Natural killer cell (primary cell): Measurements from ENCODE around the gene DISC1. TPM values are rescaled to one million over a fixed set of nuclear protein-coding genes. Genes with fewer than 3 reads are reported as not detected.
A peak's percentile ranks its signal among the peaks of the same experiment; 100 is the strongest.

Experiments
- ATAC-seq, 3 donors: fragments of 150-1000 bp in 2 of 3; fragments of 200-7000 bp in 1 of 3; cut with Tn5 transposase; 1 replicate in 1 of 3; 2 replicates in 2 of 3; pipeline ENCODE4 v1.10.0; 2021; ENCODE audit warnings: mild to moderate bottlenecking in 2 of 3, moderate library complexity in 2 of 3
- DNase-seq, 2 donors: peaks; one replicate each; pipeline versions ENCODE4 v3.0.0 to v3.0.0-alpha.2; 2013 to 2021; ENCODE audit warnings: mixed read lengths in 1 of 2
- H3K27ac ChIP-seq: one replicate; pipeline ENCODE4 v1.5.1; 2013; ENCODE audit warnings: mild to moderate bottlenecking, low read length
- H3K27me3 ChIP-seq: one replicate; pipeline ENCODE4 v1.6.1; 2013; ENCODE audit warnings: low read length; ENCODE audit not compliant: control insufficient read depth, insufficient read depth
- H3K36me3 ChIP-seq: one replicate; pipeline ENCODE4 v1.6.1; 2013; ENCODE audit warnings: low read length; ENCODE audit not compliant: control insufficient read depth, insufficient read depth
- H3K4me1 ChIP-seq: one replicate; pipeline ENCODE4 v1.6.1; 2013; ENCODE audit warnings: low read length; ENCODE audit not compliant: control insufficient read depth, insufficient read depth
- H3K4me3 ChIP-seq: one replicate; pipeline ENCODE4 v1.5.1; 2013; ENCODE audit warnings: low read length
- H3K9me3 ChIP-seq: one replicate; pipeline ENCODE4 v1.6.1; 2013; ENCODE audit warnings: low read length; ENCODE audit not compliant: control insufficient read depth, insufficient read depth
- H3K27ac Mint-ChIP-seq, 2 donors: one replicate each; pipeline ENCODE4 v1.8.0; 2022; ENCODE audit warnings: mild to moderate bottlenecking in 2 of 2, mixed read lengths in 2 of 2, moderate library complexity in 1 of 2
- H3K27me3 Mint-ChIP-seq, 2 donors: one replicate each; pipeline ENCODE4 v1.8.0; 2022; ENCODE audit warnings: low read depth in 2 of 2, mixed read lengths in 2 of 2
- H3K36me3 Mint-ChIP-seq: one replicate; pipeline ENCODE4 v1.8.0; 2022; ENCODE audit warnings: mixed read lengths
- H3K4me1 Mint-ChIP-seq, 2 donors: one replicate each; pipeline ENCODE4 v1.8.0; 2022; ENCODE audit warnings: mixed read lengths in 2 of 2
- H3K4me3 Mint-ChIP-seq: one replicate; pipeline ENCODE4 v1.8.0; 2022; ENCODE audit warnings: mild to moderate bottlenecking, moderate library complexity, mixed read lengths
- H3K9me3 Mint-ChIP-seq, 2 donors: one replicate each; pipeline ENCODE4 v1.8.0; 2022; ENCODE audit warnings: mixed read lengths in 2 of 2
- CTCF ChIP-seq: fragments of 200-600 bp; IDR thresholded peaks from one replicate; pipeline ENCODE4 v1.8.0; 2022; ENCODE audit warnings: antibody characterized with exemption
- WGBS: methylation state at CpG from one replicate; pipeline ENCODE4 v1.1.7; 2013; ENCODE audit warnings: missing lambda C conversion rate; ENCODE audit not compliant: insufficient coverage; 5-methylcytosine and 5-hydroxymethylcytosine counted together
- intact Hi-C: fragments of 100-400 bp; cut with micrococcal nuclease; formaldehyde crosslinking; loops from one replicate; pipeline ENCODE4 v1.14.2; 2022
- total RNA-seq, 4 donors: library from RNA; stranded (reverse); fragments of 120-200 nt in 1 of 4; gene quantifications; one replicate each; pipeline versions ENCODE4 v1.2.3 to v1.2.4, GENCODE V29; 2013 to 2022

The DISC1 gene
- total RNA-seq, 3 donors from 2014 or later (not counting 1 experiment from before 2014, with no cell fraction given) = 5.9 to 10.7 (median 9.7) TPM

- intact Hi-C loops = no loop called here
- no peak for TF ChIP-seq CTCF
- 94% methylated on average over 7 of the region's 7 CpGs for WGBS
- Mint-ChIP-seq H3K27ac (no peak overlapping the region), H3K36me3 (no peaks in the 10 kb centered on the region), H3K4me1 (no peaks in the 10 kb centered on the region), H3K4me3 (no peak overlapping the region), H3K27me3 (peaks cover 8 to 15% of the 10 kb centered on the region in 2 donors), H3K9me3 (no peaks in the 10 kb centered on the region)
- DNase-seq (no peak), ATAC-seq (no peak)
- no peaks in the 10 kb centered on the region for H3K4me1 ChIP-seq
- no peak overlapping the region for H3K4me3 ChIP-seq
- H3K36me3 ChIP-seq = no peaks in the 10 kb centered on the region
- H3K27ac ChIP-seq = no peak overlapping the region
- no peaks in the 10 kb centered on the region for H3K27me3 ChIP-seq
- no peaks in the 10 kb centered on the region for H3K9me3 ChIP-seq
Measured at GRCh38 chr1:232048481-232048880, 421.9 kb downstream of the DISC1 start.

- H3K27ac ChIP-seq = no peak overlapping the region
- H3K27ac Mint-ChIP-seq = no peak overlapping the region
- no peaks in the 10 kb centered on the region for H3K4me1 ChIP-seq
- no peak for TF ChIP-seq CTCF
- H3K9me3 Mint-ChIP-seq = no peaks in the 10 kb centered on the region
- DNase-seq = no peak
- ATAC-seq = no peak
- H3K4me3 ChIP-seq = no peak overlapping the region
- H3K27me3 ChIP-seq = no peaks in the 10 kb centered on the region
- intact Hi-C loops = no loop called here
- 88% methylated on average over 4 of the region's 4 CpGs for WGBS
- no peaks in the 10 kb centered on the region for H3K9me3 ChIP-seq
- peaks cover 8 to 15% of the 10 kb centered on the region in 2 donors for H3K27me3 Mint-ChIP-seq
- no peaks in the 10 kb centered on the region for H3K36me3 Mint-ChIP-seq
- no peaks in the 10 kb centered on the region for H3K4me1 Mint-ChIP-seq
- H3K36me3 ChIP-seq = no peaks in the 10 kb centered on the region
- H3K4me3 Mint-ChIP-seq = no peak overlapping the region
Measured at GRCh38 chr1:232049335-232049734, 422.7 kb downstream of the DISC1 start.

GRCh38 chr1:232057217-232057895, 430.8 kb downstream of the DISC1 start:
- Histone ChIP-seq H3K9me3 (no peaks in the 10 kb centered on the region), H3K36me3 (no peaks in the 10 kb centered on the region), H3K27ac (no peak overlapping the region), H3K4me1 (no peaks in the 10 kb centered on the region), H3K4me3 (no peak overlapping the region), H3K27me3 (no peaks in the 10 kb centered on the region)
- Mint-ChIP-seq H3K9me3 (no peaks in the 10 kb centered on the region), H3K4me3 (no peak overlapping the region), H3K36me3 (no peaks in the 10 kb centered on the region), H3K27ac (no peak overlapping the region), H3K4me1 (peaks cover 0 to 4% of the 10 kb centered on the region in 2 donors), H3K27me3 (peaks cover 9 to 10% of the 10 kb centered on the region in 2 donors)
- ATAC-seq (no peak), DNase-seq (no peak)
- WGBS = 81% methylated on average over 8 of the region's 10 CpGs
- intact Hi-C loops = no loop called here
- TF ChIP-seq CTCF = no peak

GRCh38 chr1:232057896-232058274, 431.3 kb downstream of the DISC1 start:
- peaks cover 9 to 14% of the 10 kb centered on the region in 2 donors for H3K27me3 Mint-ChIP-seq
- ATAC-seq (peak in 2 of 3 donors; percentile 26 to 33), DNase-seq (no peak)
- Histone ChIP-seq H3K4me1 (no peaks in the 10 kb centered on the region), H3K9me3 (no peaks in the 10 kb centered on the region), H3K27ac (no peak overlapping the region), H3K4me3 (no peak overlapping the region), H3K36me3 (no peaks in the 10 kb centered on the region), H3K27me3 (no peaks in the 10 kb centered on the region)
- TF ChIP-seq CTCF = no peak
- no peaks in the 10 kb centered on the region for H3K9me3 Mint-ChIP-seq
- no peak overlapping the region for H3K4me3 Mint-ChIP-seq
- no peak overlapping the region for H3K27ac Mint-ChIP-seq
- 60% methylated on average over 1 of the region's 1 CpG for WGBS
- peaks cover 0 to 4% of the 10 kb centered on the region in 2 donors for H3K4me1 Mint-ChIP-seq
- no peaks in the 10 kb centered on the region for H3K36me3 Mint-ChIP-seq
- intact Hi-C loops = no loop called here
